Adrenal gland (tissue), 5 donors: ENCODE results near the gene BDNF.

Experiments
- POLR2A ChIP-seq, 2 donors: fragments of 450-650 bp; IDR thresholded peaks; one replicate each; pipeline ENCODE4 v1.6.1; 2017; ENCODE audit warnings: antibody characterized with exemption in 2 of 2, mild to moderate bottlenecking in 2 of 2, moderate library complexity in 1 of 2
- TF ChIP-seq, protein P1 (sequence below), 6 experiments: fragments of 450-650 bp in 4 of 6; fragments of 200-600 bp in 2 of 6; sonication (generic) in 1 of 6; IDR thresholded peaks; 1 replicate in 5 of 6; 2 replicates in 1 of 6; pipeline versions ENCODE4 v1.5.1 to v1.8.0; 2016 to 2021; ENCODE audit warnings: antibody characterized with exemption in 6 of 6, mild to moderate bottlenecking in 2 of 6, moderate library complexity in 1 of 6
- donor health status: DM: no; HTN: no; CAD: no.

DNA sequence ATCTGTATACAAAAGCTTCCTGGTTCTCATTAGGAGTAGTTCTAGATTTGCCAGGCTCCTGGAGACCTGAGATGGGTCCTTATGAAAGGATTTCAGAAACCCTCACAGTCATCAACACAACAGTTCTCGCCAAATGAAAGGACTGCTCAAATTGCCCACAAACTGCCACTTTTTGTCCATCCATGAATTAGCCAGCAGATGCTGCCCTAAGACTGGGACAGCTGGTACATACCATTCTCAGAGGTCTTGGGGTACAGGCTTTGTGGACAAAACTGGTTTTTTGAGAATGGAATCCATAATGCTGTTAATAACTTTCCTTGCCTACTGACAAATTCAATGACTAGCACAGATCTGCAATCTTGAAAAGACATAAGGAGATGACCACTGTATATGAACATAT is 23.4 kb upstream of the BDNF start:
- TF ChIP-seq, protein P1, sequence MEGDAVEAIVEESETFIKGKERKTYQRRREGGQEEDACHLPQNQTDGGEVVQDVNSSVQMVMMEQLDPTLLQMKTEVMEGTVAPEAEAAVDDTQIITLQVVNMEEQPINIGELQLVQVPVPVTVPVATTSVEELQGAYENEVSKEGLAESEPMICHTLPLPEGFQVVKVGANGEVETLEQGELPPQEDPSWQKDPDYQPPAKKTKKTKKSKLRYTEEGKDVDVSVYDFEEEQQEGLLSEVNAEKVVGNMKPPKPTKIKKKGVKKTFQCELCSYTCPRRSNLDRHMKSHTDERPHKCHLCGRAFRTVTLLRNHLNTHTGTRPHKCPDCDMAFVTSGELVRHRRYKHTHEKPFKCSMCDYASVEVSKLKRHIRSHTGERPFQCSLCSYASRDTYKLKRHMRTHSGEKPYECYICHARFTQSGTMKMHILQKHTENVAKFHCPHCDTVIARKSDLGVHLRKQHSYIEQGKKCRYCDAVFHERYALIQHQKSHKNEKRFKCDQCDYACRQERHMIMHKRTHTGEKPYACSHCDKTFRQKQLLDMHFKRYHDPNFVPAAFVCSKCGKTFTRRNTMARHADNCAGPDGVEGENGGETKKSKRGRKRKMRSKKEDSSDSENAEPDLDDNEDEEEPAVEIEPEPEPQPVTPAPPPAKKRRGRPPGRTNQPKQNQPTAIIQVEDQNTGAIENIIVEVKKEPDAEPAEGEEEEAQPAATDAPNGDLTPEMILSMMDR (IDR thresholded peaks at IDR 0.05) = no peak
- TF ChIP-seq POLR2A (IDR thresholded peaks at IDR 0.05) = no peak
